ENCODE data around the gene SULT4A1. TPM values are rescaled to one million over a fixed set of nuclear protein-coding genes. Genes with fewer than 3 reads are reported as not detected.
A peak's percentile ranks its signal among the peaks of the same experiment; 100 is the strongest.

SULT4A1 gene
- total and polyA plus RNA-seq, 3 experiments from 2014 or later: not detected

DNA sequence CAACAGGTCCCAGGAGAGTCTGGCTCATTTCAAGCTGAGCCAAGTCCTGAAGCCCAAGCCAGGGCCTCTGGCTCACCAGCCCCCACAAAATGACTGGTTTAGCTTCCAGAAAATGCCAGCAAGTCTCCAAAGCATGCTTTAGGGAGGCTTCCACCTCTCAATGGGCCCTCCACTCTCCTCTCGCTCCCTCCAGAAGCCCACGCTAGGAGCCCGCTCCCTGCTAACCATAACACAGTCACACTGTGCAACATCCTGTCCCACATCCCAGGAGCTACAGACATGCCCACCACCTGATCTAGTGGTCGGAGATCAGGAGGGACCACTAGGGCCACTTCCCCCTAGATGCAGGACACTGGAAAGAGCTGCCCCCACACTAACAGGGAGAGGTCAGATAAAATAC, 6.9 kb downstream of the SULT4A1 start:
- no peaks in the 10 kb centered on the region for H3K9me3 ChIP-seq (ENCODE audit: low read length)
- H3K27ac ChIP-seq (ENCODE audit: low read depth, low read length): no peak overlapping the region
- ChIA-PET CTCF (no interaction called here), POLR2A (interaction anchor here (0.6 kb wide), 1 partner anchor 1019 kb away, joined by 12 read pairs; no protein-coding TSS in a partner anchor)
- peaks cover 33 to 62% of the 10 kb centered on the region in 2 donors for H3K27me3 Mint-ChIP-seq
- H3K4me3 ChIP-seq (ENCODE audit: low read length): no peak overlapping the region
- H3K4me1 ChIP-seq (ENCODE audit: insufficient read depth, low read length): no peaks in the 10 kb centered on the region
- peaks cover 0 to 9% (median 7%) of the 10 kb centered on the region in 5 donors for H3K9me3 Mint-ChIP-seq
- no peak for DNase-seq
- no peak overlapping the region for H3K4me3 Mint-ChIP-seq
- no peaks in the 10 kb centered on the region for H3K4me1 Mint-ChIP-seq
- H3K36me3 ChIP-seq (ENCODE audit: insufficient read depth, low read length): no peaks in the 10 kb centered on the region
- peaks cover under 1% of the 10 kb centered on the region for H3K27me3 ChIP-seq (ENCODE audit: insufficient read depth, low read length, poor library complexity, severe bottlenecking)
- H3K36me3 Mint-ChIP-seq: peaks cover 0 to 1% (median 0%) of the 10 kb centered on the region in 3 donors
- H3K27ac Mint-ChIP-seq: no peak overlapping the region

DNA sequence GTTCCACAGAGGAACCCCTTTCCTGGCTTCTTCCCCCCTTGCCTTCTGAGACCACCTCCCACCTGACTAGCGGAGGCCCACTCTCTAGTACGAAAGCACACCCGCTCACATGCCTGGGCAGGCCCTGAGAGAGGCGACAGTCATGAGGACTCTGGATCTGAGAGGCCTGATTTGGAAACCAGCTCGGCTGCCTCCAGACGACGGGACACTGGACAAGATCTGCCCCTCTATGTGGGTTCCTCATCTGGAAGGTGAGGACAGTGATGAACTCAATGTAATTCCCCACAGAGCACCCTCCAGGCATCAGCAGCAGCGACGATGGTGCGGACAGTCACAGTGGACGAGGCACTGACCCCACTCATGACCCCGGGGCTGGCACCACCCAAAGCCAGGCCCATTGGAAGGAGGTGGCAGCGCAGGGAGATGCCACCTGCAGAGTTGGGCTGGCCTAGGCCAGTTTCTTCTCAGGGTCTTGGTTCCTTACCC, 7.5 kb downstream of the SULT4A1 start:
- Histone ChIP-seq H3K36me3 (ENCODE audit: insufficient read depth, low read length) (no peaks in the 10 kb centered on the region), H3K9me3 (ENCODE audit: low read length) (no peaks in the 10 kb centered on the region), H3K27me3 (ENCODE audit: insufficient read depth, low read length, poor library complexity, severe bottlenecking) (no peaks in the 10 kb centered on the region), H3K27ac (ENCODE audit: low read depth, low read length) (no peak overlapping the region), H3K4me3 (ENCODE audit: low read length) (no peak overlapping the region), H3K4me1 (ENCODE audit: insufficient read depth, low read length) (no peaks in the 10 kb centered on the region)
- Mint-ChIP-seq H3K9me3 (peaks cover 0 to 9% (median 7%) of the 10 kb centered on the region in 5 donors), H3K36me3 (peaks cover 0 to 1% (median 0%) of the 10 kb centered on the region in 3 donors), H3K27ac (no peak overlapping the region), H3K4me3 (no peak overlapping the region), H3K27me3 (peaks cover 27 to 62% of the 10 kb centered on the region in 2 donors), H3K4me1 (no peaks in the 10 kb centered on the region)
- CTCF ChIA-PET: no interaction called here
- no peak for DNase-seq
- POLR2A ChIA-PET: no interaction called here

DNA sequence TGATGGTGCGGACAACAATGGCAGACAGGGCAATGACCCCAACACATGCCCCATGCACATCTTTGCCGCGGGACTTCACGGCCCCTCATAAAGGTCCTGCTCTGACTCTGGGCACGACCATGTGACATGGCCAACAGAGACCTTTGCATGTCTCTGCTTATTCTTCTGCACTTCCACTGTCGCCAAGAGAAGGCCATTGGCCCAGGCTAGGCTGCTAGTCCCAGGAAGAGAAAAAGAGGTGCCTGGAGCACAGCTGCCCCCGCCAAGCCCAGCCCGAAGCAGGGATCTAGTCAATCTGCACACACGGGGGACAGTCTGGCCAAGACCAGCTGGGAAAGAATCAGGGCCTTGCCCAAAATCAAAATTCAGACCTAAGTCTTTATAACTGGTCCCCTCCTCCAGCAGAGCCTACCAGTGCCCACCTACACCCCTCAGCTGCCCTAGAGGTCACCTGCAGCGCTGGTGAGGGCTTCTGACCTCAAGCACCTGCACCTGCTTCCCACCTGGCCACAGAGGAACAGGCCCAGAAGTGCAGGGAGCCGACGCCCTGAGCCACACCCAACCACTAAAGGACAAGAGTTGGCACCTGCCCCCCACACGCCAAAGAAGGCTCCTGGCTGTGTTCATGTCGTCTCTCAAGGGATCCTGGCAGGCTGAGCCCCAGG, 8.1 kb downstream of the SULT4A1 start:
- DNase-seq: no peak
- Mint-ChIP-seq H3K36me3 (peaks cover 0 to 1% (median 0%) of the 10 kb centered on the region in 3 donors), H3K27me3 (peaks cover 24 to 60% of the 10 kb centered on the region in 2 donors), H3K4me1 (no peaks in the 10 kb centered on the region), H3K9me3 (peaks cover 0 to 9% (median 7%) of the 10 kb centered on the region in 5 donors), H3K27ac (no peak overlapping the region), H3K4me3 (no peak overlapping the region)
- Histone ChIP-seq H3K27ac (ENCODE audit: low read depth, low read length) (no peak overlapping the region), H3K27me3 (ENCODE audit: insufficient read depth, low read length, poor library complexity, severe bottlenecking) (no peaks in the 10 kb centered on the region), H3K9me3 (ENCODE audit: low read length) (no peaks in the 10 kb centered on the region), H3K4me1 (ENCODE audit: insufficient read depth, low read length) (no peaks in the 10 kb centered on the region), H3K4me3 (ENCODE audit: low read length) (no peak overlapping the region), H3K36me3 (ENCODE audit: insufficient read depth, low read length) (no peaks in the 10 kb centered on the region)
- CTCF ChIA-PET: no interaction called here
- POLR2A ChIA-PET: no interaction called here

DNA sequence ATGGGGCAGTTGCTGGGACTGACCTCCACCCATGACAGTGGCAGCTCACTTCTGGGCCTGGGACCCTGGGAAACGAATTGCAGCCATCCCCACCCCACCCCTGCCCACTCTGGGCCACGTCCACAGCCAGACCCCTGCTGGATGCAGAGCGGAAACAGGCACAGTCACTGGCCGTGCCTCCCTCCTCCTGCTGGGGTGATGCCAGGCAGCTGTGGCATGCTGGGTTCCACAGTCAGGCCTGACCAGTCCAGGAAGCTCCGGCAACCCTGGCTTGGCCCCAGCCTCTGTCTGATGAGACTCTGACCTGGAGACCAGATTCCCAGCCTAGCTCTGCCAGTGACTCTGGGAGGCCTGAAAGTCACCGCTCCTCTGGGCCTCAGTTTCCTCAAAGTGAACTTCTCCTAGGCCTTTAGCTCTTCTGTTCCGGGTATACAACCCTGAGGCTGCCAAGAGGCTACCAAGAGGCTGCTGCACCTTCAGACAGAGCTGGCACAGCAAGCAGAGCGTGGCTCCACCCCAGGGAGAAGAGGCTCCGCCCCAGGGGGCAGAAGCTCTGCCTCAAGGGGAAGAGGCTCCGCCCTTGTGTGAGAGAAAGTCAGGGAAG, 8.9 kb downstream of the SULT4A1 start:
- H3K4me1 ChIP-seq (ENCODE audit: insufficient read depth, low read length): no peaks in the 10 kb centered on the region
- H3K27me3 ChIP-seq (ENCODE audit: insufficient read depth, low read length, poor library complexity, severe bottlenecking): no peaks in the 10 kb centered on the region
- no peaks in the 10 kb centered on the region for H3K9me3 ChIP-seq (ENCODE audit: low read length)
- ChIA-PET POLR2A (no interaction called here), CTCF (no interaction called here)
- H3K9me3 Mint-ChIP-seq: peaks cover 0 to 9% (median 7%) of the 10 kb centered on the region in 5 donors
- H3K27ac Mint-ChIP-seq: no peak overlapping the region
- DNase-seq: no peak
- H3K4me3 Mint-ChIP-seq: no peak overlapping the region
- H3K4me1 Mint-ChIP-seq: no peaks in the 10 kb centered on the region
- H3K27ac ChIP-seq (ENCODE audit: low read depth, low read length): no peak overlapping the region
- peaks cover 0 to 1% (median 0%) of the 10 kb centered on the region in 3 donors for H3K36me3 Mint-ChIP-seq
- H3K27me3 Mint-ChIP-seq: peaks cover 20 to 60% of the 10 kb centered on the region in 2 donors
- no peaks in the 10 kb centered on the region for H3K36me3 ChIP-seq (ENCODE audit: insufficient read depth, low read length)
- no peak overlapping the region for H3K4me3 ChIP-seq (ENCODE audit: low read length)

DNA sequence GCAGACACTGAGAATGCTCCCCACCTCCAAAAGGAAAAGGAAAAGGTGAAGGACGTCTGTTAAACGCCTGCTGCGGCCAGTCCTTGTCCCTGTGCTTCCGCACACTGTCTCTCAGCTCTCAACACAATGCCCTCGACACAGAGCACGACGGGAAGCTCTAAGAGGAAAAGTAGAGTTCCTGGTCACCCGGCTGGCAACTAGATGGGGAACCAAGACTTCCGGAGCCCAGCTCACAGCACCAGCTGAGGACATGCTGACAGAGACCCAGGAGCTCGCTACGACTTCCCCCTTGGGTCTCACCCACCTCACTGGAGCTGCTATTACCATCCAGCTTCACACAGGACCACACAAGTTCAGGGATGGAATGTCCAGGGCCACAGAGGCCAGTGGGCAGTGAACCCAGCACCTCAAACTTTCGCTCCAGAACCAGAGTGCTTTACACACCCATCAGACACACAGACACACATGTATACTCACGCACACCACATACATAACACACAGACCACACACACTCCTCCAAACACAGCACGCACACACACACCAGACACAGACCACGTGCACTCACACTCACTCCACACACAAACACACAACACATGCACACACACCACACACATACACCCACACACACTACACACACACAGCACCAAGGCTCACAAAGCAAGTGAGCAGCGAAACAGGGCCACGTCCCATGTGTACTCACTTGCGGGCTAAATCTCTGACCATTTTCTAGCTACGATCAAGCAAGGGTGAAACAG, 9.6 kb downstream of the SULT4A1 start:
- Mint-ChIP-seq H3K27ac (peak overlapping the region in 1 of 8 donors; percentile 3), H3K4me1 (no peaks in the 10 kb centered on the region), H3K27me3 (peaks cover 19 to 60% of the 10 kb centered on the region in 2 donors), H3K36me3 (peaks cover 0 to 1% (median 0%) of the 10 kb centered on the region in 3 donors), H3K9me3 (peaks cover 0 to 9% (median 7%) of the 10 kb centered on the region in 5 donors), H3K4me3 (no peak overlapping the region)
- Histone ChIP-seq H3K9me3 (ENCODE audit: low read length) (no peaks in the 10 kb centered on the region), H3K36me3 (ENCODE audit: insufficient read depth, low read length) (no peaks in the 10 kb centered on the region), H3K27me3 (ENCODE audit: insufficient read depth, low read length, poor library complexity, severe bottlenecking) (no peaks in the 10 kb centered on the region), H3K4me3 (ENCODE audit: low read length) (no peak overlapping the region), H3K27ac (ENCODE audit: low read depth, low read length) (no peak overlapping the region), H3K4me1 (ENCODE audit: insufficient read depth, low read length) (no peaks in the 10 kb centered on the region)
- DNase-seq: no peak
- POLR2A ChIA-PET: no interaction called here
- CTCF ChIA-PET: no interaction called here

DNA sequence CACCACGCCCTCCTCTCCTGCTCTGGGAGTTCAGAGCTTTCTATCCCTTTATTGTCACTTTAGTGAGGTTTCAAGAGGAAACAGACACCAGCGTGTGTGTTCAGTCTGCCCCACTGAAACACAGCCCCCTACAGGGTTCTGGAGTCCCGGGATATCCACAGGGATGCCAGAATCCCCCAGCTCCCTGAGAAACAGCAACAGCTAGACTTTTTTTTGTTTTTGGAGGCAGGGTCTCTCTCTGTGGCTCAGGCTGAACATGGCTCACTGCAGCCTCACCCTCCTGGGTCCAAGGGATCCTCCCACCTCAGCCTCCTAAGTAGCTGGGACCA, 10.4 kb downstream of the SULT4A1 start:
- Mint-ChIP-seq H3K27me3 (peaks cover 17 to 54% of the 10 kb centered on the region in 2 donors), H3K4me1 (no peaks in the 10 kb centered on the region), H3K36me3 (peaks cover 0 to under 1% (median 0%) of the 10 kb centered on the region in 3 donors), H3K4me3 (no peak overlapping the region), H3K9me3 (peaks cover 0 to 7% (median 5%) of the 10 kb centered on the region in 5 donors), H3K27ac (no peak overlapping the region)
- no peaks in the 10 kb centered on the region for H3K27me3 ChIP-seq (ENCODE audit: insufficient read depth, low read length, poor library complexity, severe bottlenecking)
- H3K36me3 ChIP-seq (ENCODE audit: insufficient read depth, low read length): no peaks in the 10 kb centered on the region
- no peak for DNase-seq
- no peak overlapping the region for H3K4me3 ChIP-seq (ENCODE audit: low read length)
- ChIA-PET POLR2A (no interaction called here), CTCF (no interaction called here)
- H3K4me1 ChIP-seq (ENCODE audit: insufficient read depth, low read length): no peaks in the 10 kb centered on the region
- no peak overlapping the region for H3K27ac ChIP-seq (ENCODE audit: low read depth, low read length)
- no peaks in the 10 kb centered on the region for H3K9me3 ChIP-seq (ENCODE audit: low read length)

DNA sequence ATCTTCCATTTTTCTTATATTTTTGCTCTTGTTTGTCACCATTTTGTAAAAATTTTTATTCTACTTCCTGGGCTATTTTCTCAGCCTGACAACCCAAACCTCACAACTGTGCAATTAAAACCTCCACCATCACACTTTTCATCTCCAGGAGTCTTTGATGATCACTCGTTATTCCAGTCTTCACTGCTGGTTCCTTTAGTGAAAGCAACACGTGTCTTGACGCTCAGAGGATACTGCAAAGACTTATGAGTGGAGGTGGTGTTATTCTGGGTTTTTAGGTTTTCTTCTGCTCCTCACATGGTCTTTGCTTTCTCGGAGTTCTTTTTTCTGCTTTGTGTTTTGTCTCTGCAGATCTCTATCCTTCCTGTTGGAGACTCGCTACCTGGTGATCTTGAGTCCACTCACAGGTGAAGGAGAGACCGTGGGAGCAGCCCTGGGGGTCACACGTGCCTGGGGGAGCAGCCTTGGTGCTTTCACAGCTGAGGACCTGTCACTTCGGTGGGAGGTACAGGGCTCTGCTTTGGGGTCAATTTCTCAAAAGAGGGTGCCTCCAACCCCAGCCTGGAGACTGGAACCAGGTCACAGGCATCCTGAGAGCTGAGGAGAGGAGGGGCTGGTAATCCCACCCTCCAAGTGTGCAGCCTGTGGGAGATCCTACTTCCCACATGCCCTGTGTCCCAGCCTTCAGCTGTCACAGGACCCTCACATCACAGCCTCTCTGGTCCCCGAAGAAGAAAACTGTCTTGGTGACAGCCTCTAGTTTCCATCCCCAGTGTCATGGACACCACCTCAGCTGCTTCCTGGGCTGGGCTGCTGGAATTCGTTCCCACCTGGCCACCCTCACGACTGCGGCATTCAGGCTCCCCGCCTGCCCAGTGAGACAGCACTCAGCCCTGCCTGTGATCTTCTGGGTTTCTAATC, 11.0 kb downstream of the SULT4A1 start:
- peaks cover 13 to 52% of the 10 kb centered on the region in 2 donors for H3K27me3 Mint-ChIP-seq
- no peaks in the 10 kb centered on the region for H3K36me3 Mint-ChIP-seq
- Histone ChIP-seq H3K27me3 (ENCODE audit: insufficient read depth, low read length, poor library complexity, severe bottlenecking) (no peaks in the 10 kb centered on the region), H3K36me3 (ENCODE audit: insufficient read depth, low read length) (no peaks in the 10 kb centered on the region), H3K27ac (ENCODE audit: low read depth, low read length) (no peak overlapping the region), H3K4me1 (ENCODE audit: insufficient read depth, low read length) (no peaks in the 10 kb centered on the region), H3K4me3 (ENCODE audit: low read length) (no peak overlapping the region), H3K9me3 (ENCODE audit: low read length) (no peaks in the 10 kb centered on the region)
- ChIA-PET POLR2A (no interaction called here), CTCF (no interaction called here)
- H3K27ac Mint-ChIP-seq: no peak overlapping the region
- H3K4me1 Mint-ChIP-seq: no peaks in the 10 kb centered on the region
- DNase-seq: no peak
- no peak overlapping the region for H3K4me3 Mint-ChIP-seq
- peaks cover 0 to 3% (median under 1%) of the 10 kb centered on the region in 5 donors for H3K9me3 Mint-ChIP-seq
